HG03097 (cell line): ENCODE data around the gene ARID1B.

Experiments
- ATAC-seq: cut with Tn5 transposase; IDR thresholded peaks from one replicate; pipeline ENCODE4 v1.9.1; 2021; ENCODE audit not compliant: unreplicated experiment, low FRiP score

ARID1B gene

GRCh38 chr6:156822747-156823206, 45.6 kb downstream of the ARID1B start:
- ATAC-seq, result no peak

- no peak for ATAC-seq
Observed at GRCh38 chr6:156824142-156824541, 47.0 kb downstream of the ARID1B start.

GRCh38 chr6:156825475-156825874, 48.3 kb downstream of the ARID1B start:
- no peak for ATAC-seq

- no peak for ATAC-seq
Observed at GRCh38 chr6:156826290-156826955, 49.2 kb downstream of the ARID1B start.

- no peak for ATAC-seq
Observed at GRCh38 chr6:156827382-156827781, 50.2 kb downstream of the ARID1B start.

GRCh38 chr6:156828280-156828703, 51.1 kb downstream of the ARID1B start:
- ATAC-seq, result no peak

GRCh38 chr6:156830126-156830525, 52.9 kb downstream of the ARID1B start:
- ATAC-seq, result no peak

- no peak for ATAC-seq
Observed at GRCh38 chr6:156832231-156832647, 55.1 kb downstream of the ARID1B start.

- ATAC-seq, result no peak
Observed at GRCh38 chr6:156832669-156833068, 55.5 kb downstream of the ARID1B start.

GRCh38 chr6:156833755-156834154, 56.6 kb downstream of the ARID1B start:
- no peak for ATAC-seq

GRCh38 chr6:156839129-156839528, 62.0 kb downstream of the ARID1B start:
- no peak for ATAC-seq

- ATAC-seq, result no peak
Observed at GRCh38 chr6:156839591-156840001, 62.4 kb downstream of the ARID1B start.

- ATAC-seq, result no peak
Observed at GRCh38 chr6:156840136-156840535, 63.0 kb downstream of the ARID1B start.

- no peak for ATAC-seq
Observed at GRCh38 chr6:156840606-156841005, 63.4 kb downstream of the ARID1B start.

GRCh38 chr6:156841508-156841907, 64.3 kb downstream of the ARID1B start:
- ATAC-seq, result no peak

- ATAC-seq, result no peak
Observed at GRCh38 chr6:156842598-156843250, 65.5 kb downstream of the ARID1B start.

- no peak for ATAC-seq
Observed at GRCh38 chr6:156844089-156844488, 66.9 kb downstream of the ARID1B start.

GRCh38 chr6:156845454-156846155, 68.4 kb downstream of the ARID1B start:
- ATAC-seq, result no peak

- no peak for ATAC-seq
Observed at GRCh38 chr6:156846845-156847599, 69.8 kb downstream of the ARID1B start.

GRCh38 chr6:156848123-156848522, 70.9 kb downstream of the ARID1B start:
- ATAC-seq, result no peak

- ATAC-seq, result no peak
Observed at GRCh38 chr6:156848533-156848932, 71.4 kb downstream of the ARID1B start.
